Left lung (tissue), 10 donors: ENCODE measurements around the gene CD247. TPM values are rescaled to one million over a fixed set of nuclear protein-coding genes. Genes with fewer than 3 reads are reported as not detected.

Experiments used
- ATAC-seq: fragments of 200-7000 bp; cut with Tn5 transposase; one replicate; pipeline ENCODE4 v1.9.1; 2020; ENCODE audit warnings: moderate library complexity
- DNase-seq, 4 donors: peaks; one replicate each; pipeline ENCODE4 v3.0.0-alpha.2; 2013 to 2020
- H3K27ac ChIP-seq, 2 donors: fragments of 200-600 bp; sonication (generic) in 1 of 2; one replicate each; pipeline versions ENCODE4 v1.5.0 to v1.8.0; 2020 to 2021
- H3K27me3 ChIP-seq, 2 donors: fragments of 200-600 bp; sonication (generic) in 1 of 2; one replicate each; pipeline versions ENCODE4 v1.5.0 to v1.8.0; 2020 to 2021
- H3K36me3 ChIP-seq, 2 donors: fragments of 200-600 bp; sonication (generic) in 1 of 2; one replicate each; pipeline versions ENCODE4 v1.5.0 to v1.8.0; 2020 to 2021
- H3K4me1 ChIP-seq, 2 donors: fragments of 200-600 bp; one replicate each; pipeline ENCODE4 v1.8.0; 2021
- H3K4me3 ChIP-seq, 2 donors: fragments of 200-600 bp; sonication (generic) in 1 of 2; one replicate each; pipeline versions ENCODE4 v1.5.0 to v1.8.0; 2020 to 2021; ENCODE audit warnings: mild to moderate bottlenecking in 1 of 2
- H3K9me3 ChIP-seq, 2 donors: fragments of 200-600 bp; sonication (generic) in 1 of 2; one replicate each; pipeline versions ENCODE4 v1.5.0 to v1.8.0; 2020 to 2021
- CTCF ChIP-seq, 2 donors: fragments of 200-600 bp; sonication (generic) in 1 of 2; IDR thresholded peaks; one replicate each; pipeline versions ENCODE4 v1.5.0 to v1.8.0; 2021; ENCODE audit warnings: antibody characterized with exemption in 2 of 2
- intact Hi-C, 2 donors: fragments of 100-400 bp; cut with DNase I; formaldehyde crosslinking; loops; one replicate each; pipeline versions ENCODE4 v1.11.2 to v1.14.2; 2022
- polyA plus RNA-seq, 6 donors: library from polyadenylated mRNA; unstranded; fragments of 120-200 nt; gene quantifications; one replicate each; pipeline ENCODE4 v1.2.1, GENCODE V29; 2013; ENCODE audit not compliant: insufficient read length in 6 of 6
- total RNA-seq, 2 donors: library from RNA; stranded (reverse); fragmentation: NEBNext Ultra II Directional; extraction: Animal tissue kit (Norgen Biotek cat#: 25700); gene quantifications; one replicate each; pipeline ENCODE4 v1.2.1, GENCODE V29; 2021
- donor health status: DM: no; HTN: yes; CAD: no.
- donor health status: DM: no; HTN: no; CAD: no.

CD247 gene
- total and polyA plus RNA-seq, 8 donors, result 1.3 to 5.6 (median 1.9) TPM

GRCh38 chr1:167542109-167543032 lies 24.0 kb upstream of the CD247 start:
- ATAC-seq (peak; percentile 60), DNase-seq (no peak)
- no peaks in the 10 kb centered on the region for H3K27me3 ChIP-seq
- H3K9me3 ChIP-seq, result no peaks in the 10 kb centered on the region
- intact Hi-C loops, result no loop called here
- peaks cover 7 to 43% of the 10 kb centered on the region in 2 donors for H3K36me3 ChIP-seq
- H3K27ac ChIP-seq, result peak overlapping the region in 1 of 2 donors; percentile 57
- H3K4me3 ChIP-seq, result no peak overlapping the region
- no peak for TF ChIP-seq CTCF (IDR thresholded peaks at IDR 0.05)
- peaks cover 6 to 47% of the 10 kb centered on the region in 2 donors for H3K4me1 ChIP-seq

GRCh38 chr1:167541610-167542009 lies 23.3 kb upstream of the CD247 start:
- H3K27me3 ChIP-seq, result no peaks in the 10 kb centered on the region
- intact Hi-C loops, result no loop called here
- ATAC-seq (peak; percentile 77), DNase-seq (no peak)
- H3K36me3 ChIP-seq, result peaks cover 7 to 38% of the 10 kb centered on the region in 2 donors
- TF ChIP-seq CTCF (IDR thresholded peaks at IDR 0.05), result no peak
- no peak overlapping the region for H3K4me3 ChIP-seq
- H3K4me1 ChIP-seq, result peaks cover 6 to 47% of the 10 kb centered on the region in 2 donors
- peak overlapping the region in 1 of 2 donors; percentile 57 for H3K27ac ChIP-seq
- H3K9me3 ChIP-seq, result no peaks in the 10 kb centered on the region

DNA sequence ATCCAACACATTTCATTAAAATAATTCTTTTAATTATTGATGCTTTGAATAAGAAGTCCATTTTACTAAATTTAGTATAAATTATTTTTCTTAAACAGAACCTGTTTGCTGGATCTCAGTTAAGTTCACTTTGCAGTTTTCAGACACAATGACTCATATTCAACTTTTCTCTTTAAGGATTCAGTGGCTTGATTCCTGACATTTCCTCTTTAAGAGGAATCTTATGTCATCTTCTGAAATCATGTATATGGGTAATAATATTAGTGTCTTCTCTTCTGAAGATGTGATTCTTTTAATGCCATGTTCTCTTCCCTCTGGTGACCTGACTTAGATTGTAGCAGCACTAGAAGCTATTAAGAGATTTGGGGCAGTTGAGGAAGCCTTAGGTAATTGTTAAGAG lies 22.7 kb upstream of the CD247 start:
- Histone ChIP-seq H3K4me3 (no peak overlapping the region), H3K27ac (no peak overlapping the region), H3K9me3 (no peaks in the 10 kb centered on the region), H3K4me1 (peaks cover 6 to 47% of the 10 kb centered on the region in 2 donors), H3K27me3 (no peaks in the 10 kb centered on the region), H3K36me3 (peaks cover 6 to 34% of the 10 kb centered on the region in 2 donors)
- TF ChIP-seq CTCF (IDR thresholded peaks at IDR 0.05), result no peak
- DNase-seq (no peak), ATAC-seq (no peak)
- intact Hi-C loops, result no loop called here

GRCh38 chr1:167538657-167539056 lies 20.3 kb upstream of the CD247 start:
- intact Hi-C loops, result loop anchor here in 1 of 2 donors (10.0 kb wide), 1 partner anchor 124 kb away; no protein-coding TSS in a partner anchor
- ATAC-seq (no peak), DNase-seq (no peak)
- no peak overlapping the region for H3K27ac ChIP-seq
- peaks cover 0 to 10% of the 10 kb centered on the region in 2 donors for H3K36me3 ChIP-seq
- no peaks in the 10 kb centered on the region for H3K9me3 ChIP-seq
- no peak overlapping the region for H3K4me3 ChIP-seq
- no peaks in the 10 kb centered on the region for H3K27me3 ChIP-seq
- H3K4me1 ChIP-seq, result peaks cover 6 to 34% of the 10 kb centered on the region in 2 donors
- no peak for TF ChIP-seq CTCF (IDR thresholded peaks at IDR 0.05)

DNA sequence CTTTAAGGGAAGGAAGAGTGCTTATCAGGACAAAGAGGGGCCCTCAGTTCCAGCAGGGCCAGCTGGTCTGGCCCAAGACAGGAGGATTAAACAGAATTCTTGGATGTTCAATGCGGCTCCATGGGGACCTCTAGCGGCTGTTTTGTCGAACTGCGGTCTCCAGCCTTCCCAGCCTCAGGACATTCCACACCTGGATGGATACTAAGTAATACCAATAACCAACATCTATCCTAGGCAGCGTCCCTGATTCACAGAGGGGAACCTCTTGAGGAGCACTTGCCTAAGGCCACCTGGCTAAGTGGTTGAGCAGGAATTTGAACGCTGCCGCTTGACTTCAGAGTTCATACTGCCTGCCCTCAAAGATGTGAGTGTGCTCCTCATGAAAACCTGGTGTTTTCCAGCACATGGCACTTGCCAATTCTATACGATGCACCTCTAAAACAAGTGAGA lies 15.5 kb upstream of the CD247 start:
- Histone ChIP-seq H3K27me3 (no peaks in the 10 kb centered on the region), H3K27ac (no peak overlapping the region), H3K36me3 (no peaks in the 10 kb centered on the region), H3K4me3 (no peak overlapping the region), H3K9me3 (no peaks in the 10 kb centered on the region), H3K4me1 (no peaks in the 10 kb centered on the region)
- intact Hi-C loops, result loop anchor here in 1 of 2 donors (10.0 kb wide), 1 partner anchor 119 kb away; no protein-coding TSS in a partner anchor
- DNase-seq (peak in 3 of 4 donors; percentile 51 to 75 (median 57)), ATAC-seq (peak; percentile 98)
- peak; percentile 88 to 91 for TF ChIP-seq CTCF (IDR thresholded peaks at IDR 0.05)
